IMR-90 (cell line): ENCODE measurements around the gene SMIM36.
"Not testable (repeated sequence)": the region's sequence is repeated elsewhere in the genome, so short reads cannot be mapped to it uniquely, and the experiment has no call there.

Source experiments
- CEBPB ChIP-seq: IDR thresholded peaks from 2 replicates; pipeline ENCODE4 v1.6.1; 2012; ENCODE audit warnings: low read depth, low read length, improper control_type of control experiment
- CHD1 ChIP-seq: IDR thresholded peaks from 2 replicates; pipeline ENCODE4 v1.6.1; 2012; ENCODE audit warnings: low read depth, low read length, improper control_type of control experiment
- FOS ChIP-seq: fragments of 150-350 bp; IDR thresholded peaks from 2 replicates; pipeline ENCODE4 v1.6.1; 2016; ENCODE audit warnings: low read depth, low read length
- POLR2A ChIP-seq: IDR thresholded peaks from 2 replicates; pipeline ENCODE4 v1.6.1; 2012; ENCODE audit warnings: mild to moderate bottlenecking, low read depth, low read length
- RAD21 ChIP-seq: IDR thresholded peaks from 2 replicates; pipeline ENCODE4 v1.6.1; 2012; ENCODE audit warnings: low read length, improper control_type of control experiment
- RCOR1 ChIP-seq: IDR thresholded peaks from 2 replicates; pipeline ENCODE4 v1.6.1; 2012; ENCODE audit warnings: mild to moderate bottlenecking, low read length, improper control_type of control experiment; ENCODE audit not compliant: insufficient replicate concordance
- SMC3 ChIP-seq: fragments of 150-350 bp; IDR thresholded peaks from 2 replicates; pipeline ENCODE4 v1.6.1; 2016; ENCODE audit warnings: low read depth, mild to moderate bottlenecking, antibody characterized with exemption, low read length, moderate library complexity
- TF ChIP-seq, protein P1 (sequence below): conservative IDR thresholded peaks from 2 replicates; pipeline ENCODE4 v1.5.1; 2012; ENCODE audit warnings: mild to moderate bottlenecking, low read depth, low read length, improper control_type of control experiment
- TF ChIP-seq, protein P2 (sequence below): fragments of 150-350 bp; IDR thresholded peaks from 2 replicates; pipeline ENCODE4 v1.6.1; 2017; ENCODE audit warnings: mild to moderate bottlenecking, antibody characterized with exemption, low read length, low read depth

DNA sequence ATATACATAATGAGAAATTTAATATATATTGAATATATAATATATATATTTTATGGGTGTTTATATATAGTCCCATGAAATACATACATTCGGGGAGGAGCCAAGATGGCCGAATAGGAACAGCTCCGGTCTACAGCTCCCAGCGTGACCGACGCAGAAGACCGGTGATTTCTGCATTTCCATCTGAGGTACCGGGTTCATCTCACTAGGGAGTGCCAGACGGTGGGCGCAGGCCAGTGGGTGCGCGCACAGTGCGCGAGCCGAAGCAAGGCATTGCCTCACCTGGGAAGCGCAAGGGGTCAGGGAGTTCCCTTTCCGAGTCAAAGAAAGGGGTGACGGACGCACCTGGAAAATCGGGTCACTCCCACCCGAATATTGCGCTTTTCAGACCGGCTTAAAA lies 9.6 kb downstream of the SMIM36 start:
- not testable (repeated sequence) for TF ChIP-seq RCOR1, RAD21, CEBPB, POLR2A, SMC3, FOS, CHD1
- TF ChIP-seq, protein P1, sequence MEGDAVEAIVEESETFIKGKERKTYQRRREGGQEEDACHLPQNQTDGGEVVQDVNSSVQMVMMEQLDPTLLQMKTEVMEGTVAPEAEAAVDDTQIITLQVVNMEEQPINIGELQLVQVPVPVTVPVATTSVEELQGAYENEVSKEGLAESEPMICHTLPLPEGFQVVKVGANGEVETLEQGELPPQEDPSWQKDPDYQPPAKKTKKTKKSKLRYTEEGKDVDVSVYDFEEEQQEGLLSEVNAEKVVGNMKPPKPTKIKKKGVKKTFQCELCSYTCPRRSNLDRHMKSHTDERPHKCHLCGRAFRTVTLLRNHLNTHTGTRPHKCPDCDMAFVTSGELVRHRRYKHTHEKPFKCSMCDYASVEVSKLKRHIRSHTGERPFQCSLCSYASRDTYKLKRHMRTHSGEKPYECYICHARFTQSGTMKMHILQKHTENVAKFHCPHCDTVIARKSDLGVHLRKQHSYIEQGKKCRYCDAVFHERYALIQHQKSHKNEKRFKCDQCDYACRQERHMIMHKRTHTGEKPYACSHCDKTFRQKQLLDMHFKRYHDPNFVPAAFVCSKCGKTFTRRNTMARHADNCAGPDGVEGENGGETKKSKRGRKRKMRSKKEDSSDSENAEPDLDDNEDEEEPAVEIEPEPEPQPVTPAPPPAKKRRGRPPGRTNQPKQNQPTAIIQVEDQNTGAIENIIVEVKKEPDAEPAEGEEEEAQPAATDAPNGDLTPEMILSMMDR = not testable (repeated sequence)
- TF ChIP-seq, protein P2, sequence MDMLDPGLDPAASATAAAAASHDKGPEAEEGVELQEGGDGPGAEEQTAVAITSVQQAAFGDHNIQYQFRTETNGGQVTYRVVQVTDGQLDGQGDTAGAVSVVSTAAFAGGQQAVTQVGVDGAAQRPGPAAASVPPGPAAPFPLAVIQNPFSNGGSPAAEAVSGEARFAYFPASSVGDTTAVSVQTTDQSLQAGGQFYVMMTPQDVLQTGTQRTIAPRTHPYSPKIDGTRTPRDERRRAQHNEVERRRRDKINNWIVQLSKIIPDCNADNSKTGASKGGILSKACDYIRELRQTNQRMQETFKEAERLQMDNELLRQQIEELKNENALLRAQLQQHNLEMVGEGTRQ = not testable (repeated sequence)
